Testis (tissue), 2 donors: ENCODE data around the gene CRHR2.

ENCODE experiments used
- CTCF ChIP-seq, 3 experiments: fragments of 450-650 bp in 2 of 3; fragments of 200-600 bp in 1 of 3; sonication (generic) in 1 of 3; IDR thresholded peaks; one replicate each; pipeline ENCODE4 v1.5.1; 2016 to 2019; ENCODE audit warnings: antibody characterized with exemption in 3 of 3, mild to moderate bottlenecking in 2 of 3, moderate library complexity in 1 of 3
- POLR2A ChIP-seq: fragments of 450-650 bp; IDR thresholded peaks from one replicate; pipeline ENCODE4 v1.6.1; 2017; ENCODE audit warnings: antibody characterized with exemption, mild to moderate bottlenecking, moderate library complexity

GRCh38 chr7:30708412-30708811 is 26.2 kb upstream of the CRHR2 start:
- TF ChIP-seq CTCF (IDR thresholded peaks at IDR 0.05) (no peak), POLR2A (no peak)
